NCI-H345 treated with DMSO at 0.1 percent for 48 hours (cell line): ENCODE results near the gene TWSG1.
"Not testable (repeated sequence)": the region's sequence is repeated elsewhere in the genome, so short reads cannot be mapped to it uniquely, and the experiment has no call there.

Source experiments
- DNase-seq: peaks from one replicate; lab custom pipeline; 2025; ENCODE audit not compliant: unreplicated experiment; lab: John Stamatoyannopoulos, UW

Gene TWSG1

DNA sequence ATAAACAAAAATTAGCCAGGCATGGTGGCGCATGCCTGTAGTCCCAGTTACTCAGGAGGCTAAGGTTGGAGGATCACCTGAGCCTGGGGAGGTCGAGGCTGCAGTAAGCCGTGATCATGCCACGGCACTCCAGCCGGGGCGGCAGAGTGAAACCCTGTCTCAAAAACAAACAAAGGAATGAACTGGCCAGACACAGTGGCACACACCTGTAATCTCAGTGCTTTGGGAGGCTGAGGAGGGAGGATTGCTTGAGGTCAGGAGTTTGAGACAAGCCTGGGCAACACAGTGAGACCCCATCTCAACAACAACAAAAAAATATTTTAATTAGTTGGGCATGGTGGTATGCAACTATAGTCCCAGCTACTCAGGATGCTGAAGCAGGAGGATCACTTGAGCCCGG, 116.3 kb downstream of the TWSG1 start:
- not testable (repeated sequence) for DNase-seq
